Measurements from ENCODE around the gene RFTN1. TPM values are rescaled to one million over a fixed set of nuclear protein-coding genes. Genes with fewer than 3 reads are reported as not detected.

RFTN1 gene
- total and polyA plus RNA-seq, 9 of the 15 experiments (the other 6 are each of a cell fraction or from before 2014, with no cell fraction given), result 0.08 to 0.51 (median 0.11) TPM; not detected in 6

DNA sequence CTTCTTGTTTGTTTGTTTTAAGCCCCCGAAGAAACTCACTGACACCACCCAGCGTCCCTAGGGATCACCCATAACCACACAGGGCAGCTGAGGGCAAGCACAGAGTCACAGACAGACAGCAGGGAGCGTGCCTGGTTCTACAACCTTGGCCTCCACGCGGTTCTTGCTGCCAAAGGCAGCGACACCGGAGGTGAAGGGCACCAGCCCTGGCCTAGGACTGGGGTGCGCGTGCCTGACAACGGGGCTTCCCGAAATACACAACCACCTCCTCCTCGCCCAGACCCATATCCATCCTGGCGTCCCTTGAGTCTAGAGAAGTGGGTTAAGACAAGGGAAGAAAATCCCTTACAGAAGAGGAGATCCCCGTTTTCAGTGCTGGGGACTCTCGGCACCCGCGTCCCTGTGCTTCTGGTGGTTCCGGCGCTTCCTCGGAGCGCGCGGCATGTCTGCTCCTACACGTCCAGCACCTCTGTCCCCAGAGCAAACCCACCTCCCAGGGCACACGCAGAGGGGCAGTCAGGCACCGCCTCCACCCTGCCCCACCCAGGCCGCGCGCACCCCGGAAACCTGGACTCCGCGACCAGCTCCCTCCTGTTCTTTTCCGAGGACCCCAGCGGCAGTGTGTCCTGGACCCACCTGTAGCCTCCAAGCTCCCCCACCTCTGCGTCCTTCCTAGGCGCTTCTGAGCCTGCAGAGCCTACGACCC, 911 bp downstream of the RFTN1 start:
- in situ Hi-C loops (cut with MboI), result no loop called here
- FAIRE-seq, result no peak
- Histone ChIP-seq H3K27me3 (ENCODE audit: control insufficient read depth in 2 of 2, insufficient read depth in 2 of 2, low read length in 2 of 2) (peaks cover 45 to 57% of the 10 kb centered on the region in 2 experiments), H4K20me1 (replicated peaks; ENCODE audit: control insufficient read depth, insufficient read depth, low read length) (no peaks in the 10 kb centered on the region), H3K27ac (ENCODE audit: extremely low read depth, low read depth, low read length) (no peak overlapping the region), H2AFZ (ENCODE audit: low read depth, low read length) (no peak overlapping the region), H3K4me3 (no peak overlapping the region), H3K9me3 (replicated peaks; ENCODE audit: control insufficient read depth, insufficient read depth, low read depth, low read length) (no peaks in the 10 kb centered on the region), H3K4me2 (ENCODE audit: insufficient read depth, low read length) (no peak overlapping the region), H3K79me2 (ENCODE audit: control insufficient read depth, insufficient read depth, low read length) (no peaks in the 10 kb centered on the region), H3K9ac (ENCODE audit: insufficient read depth in 1 of 2, low read depth in 2 of 2, low read length in 2 of 2) (no peak overlapping the region), H3K36me3 (ENCODE audit: control insufficient read depth, insufficient read depth, low read length) (no peaks in the 10 kb centered on the region), H3K9me1 (ENCODE audit: control insufficient read depth, insufficient read depth, low read length) (no peaks in the 10 kb centered on the region), H3K4me1 (replicated peaks in 1 of 2; ENCODE audit: control insufficient read depth in 2 of 2, insufficient read depth in 2 of 2, low read length in 2 of 2) (peaks cover 0 to 15% of the 10 kb centered on the region in 2 experiments; a peak in 2 of 5 replicates)
- BruUV-seq (replicated peaks), result no TSS peak
- POLR2A ChIA-PET, result no interaction called here
- 16% methylated on average over 37 of the region's 37 CpGs for WGBS (ENCODE audit: insufficient coverage, low coverage, missing lambda C conversion rate)
- ATAC-seq, result no peak
- intact Hi-C loops (cut with micrococcal nuclease), result no loop called here
- no peak for DNase-seq (ENCODE audit: extremely low read depth in 1 of 4, low spot score in 3 of 4)
- no peak for TF ChIP-seq HMGN3 (IDR thresholded peaks at IDR 0.05; ENCODE audit: borderline replicate concordance, extremely low read depth, insufficient read length, low read depth, low read length)
- no peak for TF ChIP-seq ZMIZ1 (IDR thresholded peaks at IDR 0.05; ENCODE audit: low read depth in 2 of 2, low read length in 2 of 2)
- no peak for TF ChIP-seq PPARD (CRISPR knock-in tag; IDR thresholded peaks at IDR 0.05)
- TF ChIP-seq SIRT6 (IDR thresholded peaks at IDR 0.05; ENCODE audit: low read depth, low read length), result no peak
- 0 out of 2 replicates have a peak, but pooled peaks have one; percentile 36 for TF ChIP-seq HDAC6 (IDR thresholded peaks at IDR 0.05; ENCODE audit: low read depth, low read length)
- no peak for TF ChIP-seq ARHGAP35 (IDR thresholded peaks at IDR 0.05; ENCODE audit: partially characterized antibody)
- CTCF ChIA-PET (ENCODE audit: low intra/inter-chr PET ratio), result no interaction called here
